Psoas muscle (tissue), 8 donors: Measurements from ENCODE around the gene MAP1LC3B. TPM values are rescaled to one million over a fixed set of nuclear protein-coding genes. Genes with fewer than 3 reads are reported as not detected.

Experiments
- ATAC-seq, 4 donors: fragments of 200-7000 bp; cut with Tn5 transposase; one replicate each; pipeline ENCODE4 v1.9.1; 2020; ENCODE audit warnings: moderate library complexity in 3 of 4, mild to moderate bottlenecking in 2 of 4
- DNase-seq, 2 donors: peaks; one replicate each; pipeline ENCODE4 v3.0.0-alpha.2; 2020
- H3K27ac ChIP-seq: fragments of 200-600 bp; one replicate; pipeline ENCODE4 v1.8.0; 2022
- H3K27me3 ChIP-seq, 3 donors: fragments of 200-600 bp in 1 of 3; one replicate each; pipeline versions ENCODE4 v1.6.1 to v1.8.0; 2013 to 2022; ENCODE audit warnings: low read length in 2 of 3, mild to moderate bottlenecking in 2 of 3, moderate library complexity in 1 of 3; ENCODE audit not compliant: insufficient read depth in 3 of 3
- H3K36me3 ChIP-seq, 2 donors: fragments of 200-600 bp in 1 of 2; one replicate each; pipeline versions ENCODE4 v1.6.1 to v1.8.0; 2013 to 2022; ENCODE audit warnings: low read depth in 1 of 2, mild to moderate bottlenecking in 1 of 2, moderate library complexity in 1 of 2; ENCODE audit not compliant: insufficient read depth in 1 of 2
- H3K4me1 ChIP-seq: fragments of 200-600 bp; one replicate; pipeline ENCODE4 v1.8.0; 2022
- H3K4me3 ChIP-seq: fragments of 200-600 bp; one replicate; pipeline ENCODE4 v1.8.0; 2022; ENCODE audit warnings: mild to moderate bottlenecking
- H3K9me3 ChIP-seq: fragments of 200-600 bp; one replicate; pipeline ENCODE4 v1.8.0; 2022
- whole genome bisulfite sequencing, 3 donors: extraction: QIAGEN DNeasy Blood & Tissue Kit; methylation state at CpG; one replicate each; pipeline versions ENCODE4 v1.1.6 to v1.1.7; 2013; 5-methylcytosine and 5-hydroxymethylcytosine counted together
- intact Hi-C, 2 donors: fragments of 100-400 bp; cut with DNase I; formaldehyde crosslinking; loops; one replicate each; pipeline versions ENCODE4 v1.11.0 to v1.14.2; 2022
- polyA plus RNA-seq, 3 donors: library from polyadenylated mRNA; stranded (reverse); fragments of 200-250 nt; gene quantifications; one replicate each; pipeline ENCODE4 v1.2.3, GENCODE V29; 2013
- total RNA-seq, 4 donors: library from RNA; stranded (reverse); fragmentation: NEBNext Ultra II Directional in 2 of 4; extraction: Animal tissue kit (Norgen Biotek cat#: 25700) in 2 of 4; gene quantifications; one replicate each; pipeline versions ENCODE4 v1.2.1 to v1.2.4, GENCODE V29; 2021 to 2023
- TF ChIP-seq, protein P1 (sequence below): fragments of 200-600 bp; IDR thresholded peaks from one replicate; pipeline ENCODE4 v1.8.0; 2022; ENCODE audit warnings: antibody characterized with exemption
- donor health status: healthy with polysubstance abuse.
- donor health status: DM: no; HTN: no; CAD: no; lungs with moderate emphysema.
- donor health status: Bipolar disorder and iron deficiency.
- donor health status: healthy.
- donor health status: DM: yes; HTN: yes; CAD: no.
- donor health status: DM: no; HTN: no; CAD: no.
- donor health status: DM: no; HTN: no; CAD: no.
- donor health status: DM: yes; HTN: yes; CAD: no.

Gene MAP1LC3B
- total and polyA plus RNA-seq, 7 donors, result 114 to 189 (median 158) TPM

DNA sequence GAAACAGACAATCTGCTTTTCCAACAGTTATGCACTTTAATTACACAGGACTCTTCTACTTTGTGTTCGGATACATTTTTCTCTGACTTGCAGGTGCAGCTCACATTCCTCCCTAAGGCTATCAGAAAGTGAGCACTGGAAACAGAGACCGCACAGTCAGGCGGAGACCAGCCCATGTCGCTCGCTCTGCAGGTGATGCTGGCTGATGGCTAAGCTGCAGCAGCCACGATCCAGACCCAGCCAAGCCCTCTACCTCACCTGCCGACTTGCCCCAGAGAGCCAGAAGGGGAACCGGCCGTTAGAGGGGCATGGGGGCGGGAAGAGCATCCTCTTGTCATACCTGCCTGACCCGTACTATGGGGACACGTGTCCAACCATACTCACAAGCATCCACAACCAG is 33.8 kb downstream of the MAP1LC3B start:
- Histone ChIP-seq H3K4me3 (no peak overlapping the region), H3K4me1 (no peaks in the 10 kb centered on the region), H3K27me3 (no peaks in the 10 kb centered on the region), H3K36me3 (peaks cover 0 to 41% of the 10 kb centered on the region in 2 donors), H3K9me3 (no peaks in the 10 kb centered on the region), H3K27ac (no peak overlapping the region)
- no peak for ATAC-seq
- TF ChIP-seq, protein P1, sequence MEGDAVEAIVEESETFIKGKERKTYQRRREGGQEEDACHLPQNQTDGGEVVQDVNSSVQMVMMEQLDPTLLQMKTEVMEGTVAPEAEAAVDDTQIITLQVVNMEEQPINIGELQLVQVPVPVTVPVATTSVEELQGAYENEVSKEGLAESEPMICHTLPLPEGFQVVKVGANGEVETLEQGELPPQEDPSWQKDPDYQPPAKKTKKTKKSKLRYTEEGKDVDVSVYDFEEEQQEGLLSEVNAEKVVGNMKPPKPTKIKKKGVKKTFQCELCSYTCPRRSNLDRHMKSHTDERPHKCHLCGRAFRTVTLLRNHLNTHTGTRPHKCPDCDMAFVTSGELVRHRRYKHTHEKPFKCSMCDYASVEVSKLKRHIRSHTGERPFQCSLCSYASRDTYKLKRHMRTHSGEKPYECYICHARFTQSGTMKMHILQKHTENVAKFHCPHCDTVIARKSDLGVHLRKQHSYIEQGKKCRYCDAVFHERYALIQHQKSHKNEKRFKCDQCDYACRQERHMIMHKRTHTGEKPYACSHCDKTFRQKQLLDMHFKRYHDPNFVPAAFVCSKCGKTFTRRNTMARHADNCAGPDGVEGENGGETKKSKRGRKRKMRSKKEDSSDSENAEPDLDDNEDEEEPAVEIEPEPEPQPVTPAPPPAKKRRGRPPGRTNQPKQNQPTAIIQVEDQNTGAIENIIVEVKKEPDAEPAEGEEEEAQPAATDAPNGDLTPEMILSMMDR, result no peak
- 87 to 93% (median 90%) methylated on average over 12 of the region's 12 CpGs for WGBS, 3 donors
- no peak for DNase-seq
- intact Hi-C loops, result no loop called here

DNA sequence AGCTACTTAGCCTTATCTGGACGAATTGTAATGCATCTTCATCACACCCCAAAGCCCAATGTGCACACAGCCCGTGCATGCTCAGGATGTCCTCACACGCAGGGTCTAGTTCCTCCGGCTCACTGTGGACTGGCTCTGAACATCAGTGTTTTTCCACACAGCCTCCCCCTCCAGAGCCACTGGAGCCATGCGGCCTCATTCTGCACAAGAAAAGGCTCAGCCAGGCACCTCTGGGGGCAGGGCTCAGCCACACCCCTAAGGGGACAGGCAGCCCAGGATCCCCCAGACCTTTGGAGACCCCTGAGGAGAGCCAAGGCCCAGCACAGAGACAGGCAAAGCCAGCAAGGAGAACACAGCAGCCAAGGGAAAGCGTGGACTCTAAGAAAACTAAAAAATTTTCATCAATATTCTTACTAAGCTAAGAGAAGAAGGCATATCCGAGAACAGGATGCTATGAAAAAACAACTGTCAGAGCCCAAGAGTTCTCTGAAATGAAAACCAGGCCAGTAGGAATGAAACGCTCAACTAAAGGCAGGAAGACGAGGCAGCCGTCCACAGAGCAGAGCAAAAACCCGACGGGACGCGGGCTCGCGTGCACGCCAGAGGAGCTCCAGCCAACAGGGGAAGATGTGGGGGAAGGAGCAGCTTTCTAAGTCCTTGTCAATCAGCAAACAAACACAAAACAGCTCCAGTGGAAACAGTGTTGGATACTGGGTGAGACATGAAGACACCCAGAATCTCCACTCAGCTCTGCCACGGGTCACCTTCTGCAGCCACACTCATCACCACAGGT is 34.5 kb downstream of the MAP1LC3B start:
- ATAC-seq, result no peak
- TF ChIP-seq, protein P1, result no peak
- no peak for DNase-seq
- H3K4me3 ChIP-seq, result no peak overlapping the region
- no peaks in the 10 kb centered on the region for H3K4me1 ChIP-seq
- intact Hi-C loops, result no loop called here
- H3K27me3 ChIP-seq, result no peaks in the 10 kb centered on the region
- H3K36me3 ChIP-seq, result peaks cover 0 to 38% of the 10 kb centered on the region in 2 donors
- H3K9me3 ChIP-seq, result no peaks in the 10 kb centered on the region
- H3K27ac ChIP-seq, result no peak overlapping the region
- 77 to 83% (median 82%) methylated on average over 18 of the region's 18 CpGs for WGBS, 3 donors

DNA sequence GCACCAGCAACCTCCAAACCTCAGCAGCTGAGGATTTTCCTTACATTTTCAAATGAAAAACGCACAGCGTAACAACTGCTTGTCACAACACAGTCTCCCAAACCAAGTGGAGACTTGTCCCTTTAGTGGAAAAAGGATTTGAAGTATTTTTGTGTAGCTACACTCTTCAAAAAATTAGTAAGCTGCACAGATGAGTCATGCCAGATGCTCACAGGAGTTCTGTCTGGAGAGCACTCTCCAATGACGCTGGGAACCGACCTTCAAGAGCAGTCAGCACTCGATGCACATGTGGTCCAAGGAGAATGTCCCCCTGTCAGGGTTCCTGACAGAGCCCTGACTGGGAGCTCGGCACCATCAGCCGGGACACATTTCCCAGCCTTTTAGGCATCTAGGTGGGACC is 39.8 kb downstream of the MAP1LC3B start:
- 74 to 75% (median 74%) methylated on average over 7 of the region's 7 CpGs for WGBS, 3 donors
- ATAC-seq, result peak in 1 of 4 donors; percentile 52
- no peak for DNase-seq
- TF ChIP-seq, protein P1, result no peak
- no peak overlapping the region for H3K4me3 ChIP-seq
- no peak overlapping the region for H3K27ac ChIP-seq
- H3K4me1 ChIP-seq, result peaks cover 18% of the 10 kb centered on the region
- no peaks in the 10 kb centered on the region for H3K27me3 ChIP-seq
- intact Hi-C loops, result no loop called here
- no peaks in the 10 kb centered on the region for H3K9me3 ChIP-seq
- peaks cover 0 to 19% of the 10 kb centered on the region in 2 donors for H3K36me3 ChIP-seq

DNA sequence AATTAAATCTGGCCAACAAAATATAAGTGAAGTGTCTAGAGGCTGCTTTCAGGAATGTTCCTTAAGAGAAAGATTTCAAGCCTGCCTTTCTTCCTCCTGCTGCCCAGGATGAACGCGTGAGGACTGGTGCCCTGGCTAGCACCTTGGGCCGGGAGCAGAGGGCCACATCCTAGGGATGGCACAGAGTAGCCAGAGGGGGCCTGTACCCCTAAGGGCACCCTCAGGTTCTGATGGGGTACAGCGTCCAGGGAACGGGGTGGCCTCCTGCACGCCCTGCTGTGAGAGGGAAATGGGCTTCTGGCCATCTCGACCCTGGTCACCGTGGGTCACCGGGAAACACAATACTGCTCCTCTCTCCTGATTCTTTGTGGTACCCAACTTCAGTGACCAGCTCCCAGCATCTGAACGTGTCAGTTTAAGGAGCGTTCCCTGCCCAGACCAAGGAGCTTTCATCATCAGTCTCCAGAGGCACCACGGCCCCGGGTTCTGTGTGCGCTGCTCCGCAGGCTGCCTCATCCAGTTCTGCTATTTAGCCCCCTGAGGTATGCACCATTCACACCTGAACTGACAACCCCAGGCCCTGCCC is 40.3 kb downstream of the MAP1LC3B start:
- Histone ChIP-seq H3K4me1 (peaks cover 18% of the 10 kb centered on the region), H3K27ac (no peak overlapping the region), H3K36me3 (peaks cover 0 to 19% of the 10 kb centered on the region in 2 donors), H3K4me3 (no peak overlapping the region), H3K27me3 (no peaks in the 10 kb centered on the region), H3K9me3 (no peaks in the 10 kb centered on the region)
- intact Hi-C loops, result no loop called here
- DNase-seq (no peak), ATAC-seq (no peak)
- 88 to 94% (median 92%) methylated on average over 15 of the region's 15 CpGs for WGBS, 3 donors
- TF ChIP-seq, protein P1, result no peak
